Endometrial microvascular endothelial cells (primary cell): ENCODE results near the gene SPAG16. TPM values are rescaled to one million over a fixed set of nuclear protein-coding genes. Genes with fewer than 3 reads are reported as not detected.

Source experiments
- in situ Hi-C: cut with HindIII; loops from 2 replicates; pipeline ENCODE4 v1.10.0; 2017; ENCODE audit warnings: low sequenced_read_pairs, low pct_unique_long_range_greater_than_20kb; ENCODE audit errors: inconsistent ontology term
- total RNA-seq: library from RNA; depleted of rRNA; stranded (reverse); fragments of >200 nt; gene quantifications from one replicate; pipeline ENCODE4 v1.2.3, GENCODE V29; 2015; ENCODE audit errors: inconsistent ontology term

SPAG16 gene
- total RNA-seq, 1 donor from 2014 or later: 13.3 TPM

DNA sequence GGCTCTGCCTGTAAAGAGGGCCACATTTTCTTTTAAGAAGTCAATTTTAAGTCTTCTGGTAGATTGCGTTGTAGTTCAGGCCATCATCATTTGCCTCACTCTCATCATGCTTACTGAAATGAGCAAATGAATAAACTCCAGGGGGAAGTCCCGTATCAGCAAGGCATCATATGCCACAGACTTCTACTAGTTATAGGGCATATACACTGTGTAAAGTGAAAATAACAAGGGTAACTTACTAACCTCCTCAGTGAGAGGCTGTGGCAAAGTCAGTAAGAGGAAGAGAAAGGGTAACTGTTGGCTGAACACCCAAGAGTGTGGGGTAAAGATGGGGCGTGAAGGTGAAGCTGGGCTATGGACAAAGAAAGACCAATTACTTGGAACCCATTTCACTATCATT, 456.2 kb downstream of the SPAG16 start:
- in situ Hi-C loops: no loop called here

DNA sequence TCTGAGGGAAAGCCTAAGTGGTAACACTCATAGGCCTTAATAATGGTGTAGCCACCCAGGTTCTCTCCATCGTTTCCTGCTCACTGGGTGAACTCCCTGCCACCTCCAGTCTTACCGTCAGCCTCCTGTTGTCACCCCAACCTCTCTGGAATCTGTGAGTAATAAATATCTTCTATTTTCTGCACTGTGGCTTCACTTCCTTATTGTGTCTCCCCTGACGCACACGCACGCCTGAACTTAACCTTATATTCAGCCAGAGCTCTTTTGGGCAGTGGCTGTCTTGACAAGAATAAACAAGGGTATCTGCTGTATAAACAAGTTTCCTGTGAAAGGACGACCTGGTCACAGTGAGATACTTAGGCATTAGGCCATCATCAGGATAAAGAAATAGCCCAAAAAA, 467.2 kb downstream of the SPAG16 start:
- in situ Hi-C loops: no loop called here

DNA sequence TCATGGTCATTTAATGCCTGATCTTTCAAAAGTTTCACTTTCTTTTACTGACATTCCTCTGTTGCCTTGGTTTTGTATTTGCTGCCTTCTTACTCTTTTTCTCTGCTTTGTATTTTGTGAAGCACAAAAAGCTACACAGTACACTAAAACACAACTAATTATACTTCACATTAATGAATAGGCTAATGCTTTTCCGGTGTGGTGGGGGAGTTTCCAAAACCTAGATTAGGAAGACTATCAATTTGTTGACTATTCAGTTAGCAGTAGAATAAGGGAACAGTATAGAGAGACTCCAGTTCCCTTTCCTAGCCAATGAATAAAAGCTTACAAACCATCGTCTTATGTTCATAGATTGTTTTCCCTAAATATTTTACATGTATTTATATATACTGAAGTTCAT, 468.3 kb downstream of the SPAG16 start:
- in situ Hi-C loops: no loop called here

DNA sequence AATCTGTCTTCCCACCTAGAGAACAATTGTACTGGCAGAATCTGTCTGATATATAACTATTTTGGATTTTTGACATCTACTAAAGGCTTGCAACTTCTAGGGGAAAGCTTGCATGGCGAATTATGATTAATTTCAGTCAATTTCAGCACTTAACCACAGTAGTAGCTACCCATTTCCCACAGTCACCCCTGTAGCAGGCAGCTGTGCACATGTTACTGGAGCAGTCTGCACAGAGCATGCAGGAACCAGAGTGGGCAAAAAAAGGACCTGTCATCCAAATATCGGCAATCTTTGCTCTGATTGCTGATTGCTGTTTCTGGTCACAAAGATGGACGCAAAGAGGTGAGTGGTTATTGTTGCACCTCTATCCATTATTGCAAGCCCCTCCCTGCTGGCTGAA, 473.3 kb downstream of the SPAG16 start:
- in situ Hi-C loops: no loop called here

DNA sequence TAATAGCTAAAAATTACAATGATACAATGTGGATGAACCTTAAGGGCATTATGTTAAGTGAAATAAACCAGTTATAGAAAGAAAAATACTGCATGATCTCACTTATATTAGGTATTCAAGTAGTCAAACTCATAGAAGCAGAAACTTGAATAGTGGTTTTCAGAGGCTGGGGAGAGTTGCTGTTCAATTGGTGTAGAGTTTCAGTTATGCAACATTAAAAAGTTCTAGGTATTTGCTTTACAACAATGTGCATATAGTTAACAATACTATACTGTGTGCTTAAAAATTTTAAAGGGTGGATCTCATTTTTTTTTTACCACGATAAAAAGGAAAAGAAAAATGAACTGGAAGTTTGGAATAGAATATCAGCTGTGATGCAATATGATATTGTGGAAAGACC, 479.1 kb downstream of the SPAG16 start:
- in situ Hi-C loops: no loop called here

DNA sequence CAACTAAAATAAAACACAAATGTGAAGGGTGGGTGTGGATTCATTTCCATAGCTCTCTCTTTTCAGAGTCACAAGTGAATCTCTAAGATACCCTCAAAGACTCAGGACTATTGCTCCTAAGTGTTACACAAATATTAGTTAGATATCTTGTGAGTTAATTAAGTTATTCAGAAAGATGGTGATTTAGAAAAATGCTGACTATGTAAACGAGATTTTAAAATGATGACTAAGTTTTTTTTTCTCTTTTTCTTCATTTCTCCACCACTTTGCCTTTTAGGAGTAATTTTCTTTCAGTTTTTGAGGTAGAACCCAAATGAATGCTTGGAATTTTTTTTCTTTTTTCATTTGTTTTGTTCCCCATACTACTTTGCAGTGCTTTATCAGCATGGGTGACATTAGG, 479.7 kb downstream of the SPAG16 start:
- in situ Hi-C loops: no loop called here

DNA sequence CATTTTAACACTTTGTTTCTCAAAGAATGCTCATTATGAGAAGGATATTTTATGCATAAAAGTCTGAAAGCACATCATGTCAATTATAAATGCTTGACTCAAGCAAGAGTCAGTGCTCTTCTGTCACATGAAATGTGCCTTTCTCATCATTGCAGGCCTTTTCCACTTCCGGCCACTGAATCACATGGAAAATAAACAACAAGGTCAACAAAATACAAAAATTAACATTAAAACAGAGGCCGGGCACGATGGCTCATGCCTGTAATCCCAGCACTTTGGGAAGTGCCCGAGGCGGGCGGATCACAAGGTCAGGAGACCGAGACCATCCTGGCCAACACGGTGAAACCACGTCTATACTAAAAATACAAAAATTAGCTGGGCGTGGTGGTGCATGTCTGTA, 480.6 kb downstream of the SPAG16 start:
- in situ Hi-C loops: no loop called here

DNA sequence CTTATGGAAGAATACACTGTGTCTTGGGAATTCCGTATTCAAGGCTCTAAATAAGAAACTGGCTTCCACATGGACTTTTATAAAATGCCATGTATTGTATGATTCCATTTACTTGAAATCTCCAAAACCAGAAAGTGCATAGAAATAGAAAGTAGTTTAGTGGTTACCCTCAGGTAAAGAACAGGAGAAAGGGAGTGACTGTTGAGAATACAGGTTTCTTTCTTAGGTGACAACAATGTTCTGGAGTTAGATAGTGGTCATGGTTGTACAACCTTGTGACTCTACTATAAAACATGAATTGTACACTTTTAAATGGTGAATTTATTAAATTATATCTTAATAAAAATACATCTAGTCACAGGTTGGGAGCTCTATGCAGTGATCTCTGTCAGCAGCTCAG, 481.8 kb downstream of the SPAG16 start:
- in situ Hi-C loops: no loop called here

DNA sequence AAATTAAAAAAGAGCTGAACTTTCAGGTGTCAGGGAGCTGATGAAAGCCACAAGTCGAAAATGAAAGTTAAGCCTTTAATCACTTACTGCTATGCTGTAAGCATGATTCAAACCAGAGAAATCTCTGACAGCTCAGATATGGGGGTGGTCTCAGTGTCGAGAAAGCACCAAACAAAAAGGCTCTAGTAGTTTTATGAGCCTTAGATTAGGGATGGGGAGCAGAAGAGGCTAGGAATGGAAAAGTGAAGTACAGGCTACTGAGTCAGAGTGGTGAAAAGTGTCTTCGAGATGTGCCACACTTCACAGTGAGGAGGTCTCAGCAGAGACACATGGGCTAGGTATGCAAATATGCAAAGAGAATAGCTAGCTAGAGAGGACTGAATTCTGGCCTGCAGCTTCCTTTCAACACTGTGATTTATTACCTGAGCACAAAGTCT, 482.2 kb downstream of the SPAG16 start:
- in situ Hi-C loops: no loop called here

DNA sequence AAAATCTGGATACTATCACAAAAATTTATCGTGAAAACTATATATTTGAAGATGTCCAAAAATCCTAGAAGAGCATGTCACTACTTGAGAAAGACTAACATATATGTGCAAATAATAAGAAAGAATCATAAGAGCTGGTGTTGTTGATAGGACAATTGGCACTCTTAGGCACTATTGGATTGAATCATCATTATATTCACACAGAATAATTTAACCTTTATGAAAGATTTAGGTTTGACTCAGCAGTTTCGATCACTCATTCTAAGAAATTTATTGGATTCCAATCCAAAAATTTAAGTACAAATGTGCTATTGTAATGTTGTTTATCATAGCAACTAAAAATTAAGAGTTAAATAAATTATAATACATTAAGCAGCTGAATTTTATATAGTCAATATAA, 503.6 kb downstream of the SPAG16 start:
- in situ Hi-C loops: no loop called here

DNA sequence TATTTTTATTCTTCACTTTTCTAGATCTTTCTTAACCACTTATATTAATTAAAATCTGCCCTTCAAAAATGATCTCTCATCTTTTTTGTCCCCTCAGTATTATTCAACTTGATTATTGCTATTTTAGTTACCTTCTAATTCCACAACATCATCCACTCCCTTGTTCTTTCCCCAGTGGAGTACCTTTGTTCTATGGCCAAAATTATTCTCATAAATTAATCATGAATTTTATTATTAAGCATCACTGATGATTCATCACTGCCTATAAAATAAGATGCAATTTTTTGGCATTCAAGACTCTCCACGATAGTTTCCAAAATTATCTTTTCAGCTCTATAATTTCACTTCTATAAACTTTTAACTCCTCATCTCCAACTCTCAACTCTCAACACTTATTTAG, 505.7 kb downstream of the SPAG16 start:
- in situ Hi-C loops: no loop called here

DNA sequence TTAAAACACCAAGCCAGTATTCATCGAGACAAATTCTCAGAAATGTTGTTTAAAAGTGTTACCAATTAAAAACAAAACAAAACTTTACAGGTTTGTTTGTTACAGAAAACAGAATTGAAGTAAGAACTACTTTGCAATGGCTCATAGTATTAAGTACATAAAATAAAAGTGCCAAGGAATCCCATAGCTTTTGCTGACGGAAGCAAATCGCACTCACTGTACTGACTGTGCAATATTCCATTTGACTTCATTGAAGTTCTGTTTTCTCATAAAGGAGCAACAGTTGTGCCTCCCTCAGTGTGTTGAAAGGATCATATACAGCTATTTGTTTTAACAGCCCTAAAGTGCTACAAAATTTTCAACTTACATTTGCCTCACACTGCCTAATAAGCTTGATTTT, 507.8 kb downstream of the SPAG16 start:
- in situ Hi-C loops: no loop called here

DNA sequence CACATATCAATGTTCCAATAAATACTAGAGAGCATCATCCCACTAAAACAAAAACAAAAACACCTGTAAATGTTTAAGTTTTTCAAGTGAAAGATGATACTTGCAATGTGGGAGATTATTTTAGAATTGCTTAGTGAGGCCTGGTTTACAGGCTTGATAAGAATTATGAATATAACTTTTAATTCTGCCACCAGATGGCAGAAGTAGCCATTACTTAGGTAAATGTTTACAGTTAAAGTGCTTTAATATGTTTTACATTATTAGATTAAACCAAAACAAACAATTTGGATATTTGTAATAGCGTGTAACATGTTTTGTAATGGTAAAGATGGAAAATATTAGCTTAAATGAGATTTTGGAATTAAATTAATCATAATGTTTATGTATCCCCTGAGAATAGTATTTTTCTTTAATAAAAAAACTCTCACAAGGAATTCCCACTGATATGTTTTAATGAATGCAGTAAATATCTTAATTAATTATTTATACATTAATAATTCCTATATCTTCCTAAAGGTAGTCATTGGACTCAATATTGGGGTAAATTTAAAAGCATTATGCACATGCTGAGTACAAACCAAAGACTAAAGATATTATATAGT, 522.0 kb downstream of the SPAG16 start:
- in situ Hi-C loops: no loop called here

DNA sequence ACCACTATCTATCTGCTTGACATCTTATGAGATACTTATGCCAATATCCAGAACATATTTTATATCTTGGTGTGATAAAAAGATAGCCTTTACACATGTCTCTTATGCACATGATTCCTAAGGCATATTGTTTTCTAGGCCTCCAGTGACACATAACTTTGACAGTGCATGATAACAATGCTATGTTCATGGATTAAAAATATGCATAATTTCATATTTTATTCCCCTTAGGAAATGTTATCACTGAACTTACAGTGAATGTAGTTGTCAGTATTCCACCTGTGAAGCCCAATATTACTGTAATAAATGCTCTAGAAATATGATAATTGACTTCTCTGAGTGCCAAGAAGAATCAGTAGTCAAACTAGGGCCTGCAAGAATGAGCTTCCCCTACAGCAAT, 532.3 kb downstream of the SPAG16 start:
- in situ Hi-C loops: no loop called here

DNA sequence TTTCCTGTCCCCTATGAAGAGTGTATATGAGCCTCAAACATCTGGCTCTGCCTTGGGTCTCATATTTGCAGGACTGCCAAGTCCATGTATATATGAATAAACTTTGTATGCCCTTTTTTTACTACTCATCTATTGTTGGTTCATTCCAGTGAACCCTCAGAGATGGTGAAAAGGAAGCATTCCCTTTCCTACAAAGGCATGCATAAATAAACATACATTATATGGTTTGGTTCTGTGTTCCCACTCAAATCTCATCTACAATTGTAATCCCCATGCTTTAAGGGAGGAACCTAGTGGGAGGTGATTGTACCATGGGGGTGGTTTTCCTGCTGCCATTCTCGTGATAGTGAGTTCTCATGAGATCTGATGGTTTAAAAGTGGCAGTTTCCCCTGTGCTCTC, 534.2 kb downstream of the SPAG16 start:
- in situ Hi-C loops: no loop called here

DNA sequence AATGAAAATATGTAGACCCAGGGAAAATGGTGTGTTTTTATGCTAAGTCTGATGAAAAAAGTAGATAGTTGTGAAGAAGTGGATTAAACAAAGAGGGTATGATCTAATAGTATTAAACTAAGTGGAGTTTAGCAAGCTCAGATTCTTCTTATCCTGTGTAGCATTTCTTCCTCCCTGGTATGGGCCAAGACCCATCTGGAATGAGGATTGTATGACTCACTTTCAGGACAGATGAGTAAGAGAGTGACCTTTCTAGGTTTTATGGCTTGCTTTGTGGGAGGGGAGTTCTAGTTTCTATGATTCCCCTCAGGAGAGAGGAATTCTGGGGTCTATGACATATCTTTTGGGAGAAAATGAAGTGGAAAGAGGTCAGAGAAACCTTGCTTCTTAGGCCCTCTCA, 550.1 kb downstream of the SPAG16 start:
- in situ Hi-C loops: no loop called here

DNA sequence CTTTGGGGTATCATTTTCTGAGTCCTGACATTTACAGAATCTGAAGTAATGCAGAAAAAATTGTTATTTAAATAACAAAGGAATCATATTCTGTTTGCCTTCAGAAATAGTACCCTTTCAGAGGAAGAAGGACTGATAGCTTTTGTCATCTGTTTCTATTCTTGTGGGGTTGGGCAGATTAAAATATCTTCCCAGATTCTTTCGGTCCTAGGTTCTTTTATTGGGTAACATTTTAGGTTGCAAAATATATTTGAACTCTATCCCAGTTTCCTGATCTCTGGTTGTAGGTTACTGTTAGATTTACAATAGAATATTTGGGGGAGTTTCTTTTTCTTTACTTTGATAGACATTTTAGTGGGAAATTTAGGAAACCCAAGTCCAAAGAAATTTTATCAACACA, 550.5 kb downstream of the SPAG16 start:
- in situ Hi-C loops: no loop called here

DNA sequence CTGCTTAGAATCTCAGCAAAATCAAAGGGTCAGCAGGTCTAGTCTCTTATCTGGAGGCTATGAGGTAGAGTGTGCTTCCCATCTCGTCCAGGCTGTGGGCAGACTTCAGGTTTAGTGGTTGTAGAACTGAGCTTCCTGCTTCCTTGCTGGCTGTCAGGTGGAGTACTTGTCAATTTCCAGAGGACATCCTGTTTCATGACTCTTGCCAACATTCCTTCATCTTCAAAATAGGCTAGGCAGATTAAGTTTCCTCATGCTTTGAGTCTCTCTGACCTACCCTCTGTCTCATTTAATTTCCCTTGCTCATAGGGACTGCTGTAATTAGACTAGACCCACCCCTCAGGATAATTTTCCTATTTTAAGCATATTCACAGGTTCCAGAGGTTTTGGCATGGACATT, 562.6 kb downstream of the SPAG16 start:
- in situ Hi-C loops: no loop called here

DNA sequence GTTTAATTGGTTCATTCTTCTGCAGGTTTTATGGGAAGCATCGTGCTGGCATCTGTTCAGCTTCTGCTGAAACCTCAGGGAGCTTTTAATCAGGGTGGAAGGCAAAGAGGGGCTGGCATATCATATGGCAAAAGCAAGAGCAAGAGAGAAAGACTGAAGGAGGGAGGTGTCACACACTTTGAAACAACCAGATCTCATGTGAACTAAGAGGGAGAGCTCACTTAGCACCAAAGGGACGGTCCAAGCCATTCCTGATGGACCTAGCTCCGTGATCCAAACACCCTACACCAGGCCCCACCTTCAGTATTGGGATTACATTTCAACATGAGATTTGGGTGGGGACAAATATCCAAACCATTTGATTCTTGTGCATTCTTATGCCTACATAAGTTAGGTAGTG, 563.1 kb downstream of the SPAG16 start:
- in situ Hi-C loops: no loop called here

DNA sequence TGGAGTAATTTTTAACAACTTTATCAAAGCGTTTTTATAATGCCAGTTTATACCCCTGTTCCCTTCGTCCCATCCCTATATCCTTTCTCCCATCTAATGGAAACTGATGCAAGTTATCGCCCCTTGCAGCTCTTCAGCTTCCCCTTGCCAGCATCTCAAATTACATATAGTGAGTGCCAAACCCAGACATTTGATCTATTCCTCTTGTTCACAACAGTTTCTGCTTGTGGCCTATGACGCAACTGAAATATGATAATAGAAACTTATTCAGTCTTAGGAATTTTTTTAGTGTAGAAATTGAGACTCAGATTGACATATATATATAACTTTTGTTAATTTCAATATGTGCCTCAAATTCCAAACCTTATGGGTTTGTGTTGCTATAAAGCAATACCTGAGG, 564.4 kb downstream of the SPAG16 start:
- in situ Hi-C loops: no loop called here

DNA sequence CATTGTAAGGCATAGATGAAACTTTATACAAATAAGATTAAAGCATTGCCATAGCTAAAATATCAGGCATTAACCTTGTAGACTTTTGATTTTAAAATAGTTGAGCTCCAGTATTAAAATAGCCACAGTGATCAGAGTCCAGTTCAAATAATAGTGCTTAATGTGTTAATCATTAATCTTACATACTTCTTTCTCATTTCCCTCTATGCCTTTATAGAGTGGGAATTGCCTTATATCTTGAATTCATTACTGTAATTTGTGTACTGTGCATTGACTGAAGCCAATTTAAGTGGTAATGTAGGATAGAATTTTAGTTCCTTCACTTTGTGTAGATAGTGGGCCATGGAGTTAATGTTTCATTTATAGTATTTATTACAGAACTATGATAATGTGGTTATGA, 577.4 kb downstream of the SPAG16 start:
- in situ Hi-C loops: no loop called here
